GM12874 (cell line): ENCODE measurements around the gene SAP30L.

Experiments
- TF ChIP-seq, protein P1 (sequence below): IDR thresholded peaks from 2 replicates; pipeline ENCODE4 v1.5.1; 2011; ENCODE audit warnings: low read depth, mild to moderate bottlenecking, control low read depth, low read length, moderate library complexity; ENCODE audit not compliant: insufficient read depth

The SAP30L gene

DNA sequence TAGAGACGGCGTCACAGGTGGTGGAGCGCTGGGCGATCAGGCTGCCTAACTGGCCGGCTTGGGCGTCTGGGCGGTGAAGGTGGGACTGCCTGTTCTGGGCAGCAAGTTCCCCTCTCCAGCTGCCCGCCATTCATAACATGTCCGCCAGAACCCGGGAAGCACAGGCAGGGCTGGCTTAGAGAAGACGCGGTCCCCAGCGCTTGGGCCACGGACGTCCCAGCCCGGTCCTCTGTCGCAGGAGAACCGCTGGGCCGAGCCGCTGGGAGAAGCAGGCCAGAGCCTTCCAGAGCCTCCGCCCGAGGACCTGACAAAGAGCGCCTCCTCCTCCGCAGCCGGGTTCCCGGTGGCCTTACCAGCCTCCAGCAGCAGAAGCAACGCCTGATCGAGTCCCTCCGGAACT lies 47.5 kb downstream of the SAP30L start:
- TF ChIP-seq, protein P1, sequence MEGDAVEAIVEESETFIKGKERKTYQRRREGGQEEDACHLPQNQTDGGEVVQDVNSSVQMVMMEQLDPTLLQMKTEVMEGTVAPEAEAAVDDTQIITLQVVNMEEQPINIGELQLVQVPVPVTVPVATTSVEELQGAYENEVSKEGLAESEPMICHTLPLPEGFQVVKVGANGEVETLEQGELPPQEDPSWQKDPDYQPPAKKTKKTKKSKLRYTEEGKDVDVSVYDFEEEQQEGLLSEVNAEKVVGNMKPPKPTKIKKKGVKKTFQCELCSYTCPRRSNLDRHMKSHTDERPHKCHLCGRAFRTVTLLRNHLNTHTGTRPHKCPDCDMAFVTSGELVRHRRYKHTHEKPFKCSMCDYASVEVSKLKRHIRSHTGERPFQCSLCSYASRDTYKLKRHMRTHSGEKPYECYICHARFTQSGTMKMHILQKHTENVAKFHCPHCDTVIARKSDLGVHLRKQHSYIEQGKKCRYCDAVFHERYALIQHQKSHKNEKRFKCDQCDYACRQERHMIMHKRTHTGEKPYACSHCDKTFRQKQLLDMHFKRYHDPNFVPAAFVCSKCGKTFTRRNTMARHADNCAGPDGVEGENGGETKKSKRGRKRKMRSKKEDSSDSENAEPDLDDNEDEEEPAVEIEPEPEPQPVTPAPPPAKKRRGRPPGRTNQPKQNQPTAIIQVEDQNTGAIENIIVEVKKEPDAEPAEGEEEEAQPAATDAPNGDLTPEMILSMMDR, result no peak

DNA sequence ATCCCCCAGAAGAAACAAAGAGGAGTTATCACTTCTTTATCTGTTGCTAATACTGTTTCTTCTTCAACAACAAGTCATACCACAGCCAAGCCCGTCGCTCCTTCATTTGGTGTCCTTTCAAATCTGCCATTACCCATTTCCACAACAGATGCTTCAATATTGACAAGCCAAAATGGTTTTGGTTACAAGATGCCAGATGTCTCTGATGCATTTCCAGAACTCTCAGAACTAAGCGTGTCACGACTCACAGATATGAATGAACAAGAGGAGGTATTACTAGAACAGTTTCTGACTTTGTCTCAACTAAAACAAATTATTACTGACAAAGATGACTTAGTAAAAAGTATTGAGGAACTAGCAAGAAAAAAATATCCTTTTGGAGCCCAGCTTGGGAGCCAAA lies 48.2 kb downstream of the SAP30L start:
- TF ChIP-seq, protein P1, result no peak

DNA sequence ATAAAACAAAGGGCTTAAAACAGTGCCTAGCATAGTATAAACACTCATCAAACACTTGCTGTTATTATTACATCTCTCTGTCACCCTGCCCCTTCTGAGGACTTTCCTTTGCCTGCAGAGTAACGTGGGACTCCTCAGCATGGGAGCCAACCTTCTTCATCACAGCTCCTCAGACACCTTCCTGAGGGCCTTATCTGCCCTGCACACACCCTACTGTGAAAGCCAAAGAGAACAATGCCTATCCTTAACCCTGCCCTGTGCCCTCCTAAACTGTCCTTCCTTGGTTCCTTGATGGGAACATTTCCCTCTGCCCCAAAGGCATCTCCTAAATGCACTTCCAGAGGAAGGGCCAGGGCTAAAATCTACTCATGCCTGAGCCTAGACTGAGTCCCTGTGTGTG lies 52.8 kb downstream of the SAP30L start:
- TF ChIP-seq, protein P1, result no peak

DNA sequence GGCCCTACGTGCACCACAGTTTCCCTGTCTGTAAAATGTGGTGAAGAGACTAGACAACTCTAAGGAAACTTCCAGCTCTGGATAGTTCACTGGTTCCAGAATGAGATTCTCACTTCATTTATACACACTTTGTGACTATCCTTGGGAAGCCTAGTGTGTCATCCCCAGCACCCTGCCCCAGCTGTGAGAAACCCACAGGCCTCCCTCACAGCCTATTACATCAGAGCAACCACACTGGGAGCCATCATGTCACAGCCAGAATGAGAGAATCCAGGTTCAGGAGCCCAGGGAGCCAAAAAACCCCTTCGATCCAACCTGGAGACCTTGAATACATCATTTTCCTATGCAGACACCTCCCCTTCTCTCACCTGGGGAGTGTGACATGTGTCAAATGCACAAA lies 53.2 kb downstream of the SAP30L start:
- TF ChIP-seq, protein P1, result no peak

DNA sequence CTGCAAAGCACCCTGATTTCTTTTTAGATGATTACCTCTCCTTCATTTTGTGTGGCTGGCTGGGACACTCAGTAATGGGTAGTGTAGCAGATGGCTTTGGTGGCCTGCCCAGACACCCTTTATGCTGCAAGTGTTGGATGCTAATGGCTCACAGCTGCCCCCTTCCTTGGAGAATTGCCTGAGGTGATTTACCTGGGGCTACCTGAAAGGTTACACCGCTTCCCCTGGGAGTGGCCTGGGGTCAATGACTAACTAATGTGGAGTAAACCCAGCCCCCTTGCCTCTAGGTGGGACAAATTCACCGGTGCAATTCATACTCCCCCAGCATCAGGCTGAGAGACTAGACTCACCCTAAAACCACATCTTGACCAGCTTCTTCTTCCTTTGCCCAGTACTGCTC lies 55.8 kb downstream of the SAP30L start:
- TF ChIP-seq, protein P1, result no peak

DNA sequence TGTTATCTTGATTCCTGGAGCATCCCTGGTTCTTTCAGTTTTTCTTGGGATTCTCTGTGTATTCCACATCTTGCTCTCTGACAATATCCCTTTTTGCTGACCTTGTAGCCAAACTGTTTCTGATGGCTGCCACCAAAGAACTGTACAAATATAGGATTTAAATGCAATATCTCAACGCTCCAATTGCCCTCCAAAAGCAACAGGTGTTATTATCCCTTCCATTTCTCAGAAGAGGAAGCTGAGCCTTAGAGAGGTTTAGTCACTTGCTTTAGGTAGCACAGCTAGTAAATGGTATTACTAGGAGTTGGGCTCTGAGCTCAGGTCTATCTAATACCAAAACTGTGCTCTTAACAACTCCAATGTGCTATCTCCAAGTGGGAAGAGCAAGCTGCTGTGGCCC lies 56.4 kb downstream of the SAP30L start:
- TF ChIP-seq, protein P1, result no peak

DNA sequence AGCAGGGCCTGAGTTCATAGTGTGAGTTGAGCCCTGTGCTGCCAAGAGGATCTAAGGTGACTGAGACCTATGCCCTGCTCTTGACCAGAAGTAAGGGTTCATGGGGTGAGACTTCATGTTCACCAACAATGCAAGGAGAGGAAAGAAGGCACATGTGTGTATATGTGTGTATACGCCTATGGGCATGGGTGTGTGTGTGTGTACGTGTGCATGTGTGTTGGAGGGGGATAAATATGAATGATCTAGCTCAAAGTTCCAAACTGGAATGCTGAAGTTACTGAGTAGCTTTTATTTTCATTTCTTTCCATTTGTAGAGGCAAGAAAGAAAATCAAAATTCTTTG lies 57.9 kb downstream of the SAP30L start:
- TF ChIP-seq, protein P1, result no peak

DNA sequence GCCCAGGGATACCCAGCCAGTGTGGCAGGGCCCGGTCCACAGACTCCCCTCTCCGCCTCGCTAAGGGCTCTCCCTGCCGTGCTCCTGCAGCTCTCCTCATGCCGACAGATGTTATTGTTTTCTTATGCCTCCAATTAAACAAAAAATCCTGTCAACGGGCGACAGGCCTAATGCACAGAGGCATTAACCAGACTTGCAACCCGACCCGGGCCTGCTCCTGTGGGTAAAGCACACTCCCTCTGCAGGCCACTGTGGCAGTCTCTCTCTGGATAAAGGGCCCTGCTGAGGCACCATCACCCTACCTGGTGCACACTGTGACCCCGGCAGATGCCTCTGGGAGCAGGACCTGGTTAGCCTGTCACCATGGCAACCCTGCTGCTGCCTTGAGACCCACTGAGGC lies 59.8 kb downstream of the SAP30L start:
- TF ChIP-seq, protein P1, result no peak
